HG02973 (cell line): Measurements from ENCODE around the gene TCEANC.
A peak's percentile ranks its signal among the peaks of the same experiment; 100 is the strongest.
"Not testable (repeated sequence)": the region's sequence is repeated elsewhere in the genome, so short reads cannot be mapped to it uniquely, and the experiment has no call there.

Source experiments
- ATAC-seq: cut with Tn5 transposase; IDR thresholded peaks from one replicate; pipeline ENCODE4 v1.9.1; 2021; ENCODE audit warnings: moderate library complexity; ENCODE audit not compliant: unreplicated experiment

The TCEANC gene, protein sequence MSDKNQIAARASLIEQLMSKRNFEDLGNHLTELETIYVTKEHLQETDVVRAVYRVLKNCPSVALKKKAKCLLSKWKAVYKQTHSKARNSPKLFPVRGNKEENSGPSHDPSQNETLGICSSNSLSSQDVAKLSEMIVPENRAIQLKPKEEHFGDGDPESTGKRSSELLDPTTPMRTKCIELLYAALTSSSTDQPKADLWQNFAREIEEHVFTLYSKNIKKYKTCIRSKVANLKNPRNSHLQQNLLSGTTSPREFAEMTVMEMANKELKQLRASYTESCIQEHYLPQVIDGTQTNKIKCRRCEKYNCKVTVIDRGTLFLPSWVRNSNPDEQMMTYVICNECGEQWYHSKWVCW

DNA sequence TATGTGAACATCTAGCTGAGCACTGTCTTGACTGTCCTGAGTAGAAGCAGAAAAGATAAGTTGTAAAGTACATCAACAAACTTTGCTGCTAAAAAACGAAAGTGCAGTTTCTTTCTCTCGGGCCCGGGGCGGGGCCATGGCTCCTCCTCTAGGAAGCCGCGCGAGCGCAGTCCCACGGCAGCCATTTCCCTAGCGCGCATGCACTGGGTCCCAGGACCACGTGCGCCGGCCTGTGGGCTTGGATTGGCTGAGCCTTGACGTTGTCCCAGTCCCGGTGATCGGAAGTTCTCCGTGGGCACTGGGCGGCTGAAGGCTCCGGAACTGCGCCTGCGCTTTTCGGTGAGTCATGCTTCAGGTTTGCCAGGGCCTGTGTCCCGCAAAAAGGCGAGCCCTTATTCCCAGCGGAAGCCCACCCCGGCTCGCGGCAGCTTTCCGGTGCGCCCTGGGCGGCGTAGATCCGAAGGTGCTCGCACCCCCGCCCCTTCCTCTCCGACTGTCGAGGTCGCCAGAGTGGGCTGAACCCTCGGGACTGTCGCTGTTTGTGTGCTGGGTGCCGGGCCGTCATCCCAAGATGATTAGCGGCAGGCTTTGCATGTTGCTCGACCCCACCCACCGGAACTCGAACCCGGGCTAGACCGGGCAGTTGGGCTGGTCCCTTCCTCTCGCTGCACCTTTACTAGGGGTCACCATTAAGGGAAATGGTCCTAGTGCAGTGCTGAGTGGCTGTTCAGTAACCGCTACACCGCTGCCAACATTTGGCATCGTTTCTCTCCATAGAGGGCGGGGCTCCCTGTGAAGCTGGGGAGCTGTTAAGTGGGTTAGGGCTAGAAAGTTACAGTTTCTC, at the start of gene TCEANC:
TCEANC (plus strand) TSS at position 292 of the 844 bp plus-strand sequence. CDS start 9,368 bp downstream, outside the sequence.
- ATAC-seq, result peak; percentile 96

DNA sequence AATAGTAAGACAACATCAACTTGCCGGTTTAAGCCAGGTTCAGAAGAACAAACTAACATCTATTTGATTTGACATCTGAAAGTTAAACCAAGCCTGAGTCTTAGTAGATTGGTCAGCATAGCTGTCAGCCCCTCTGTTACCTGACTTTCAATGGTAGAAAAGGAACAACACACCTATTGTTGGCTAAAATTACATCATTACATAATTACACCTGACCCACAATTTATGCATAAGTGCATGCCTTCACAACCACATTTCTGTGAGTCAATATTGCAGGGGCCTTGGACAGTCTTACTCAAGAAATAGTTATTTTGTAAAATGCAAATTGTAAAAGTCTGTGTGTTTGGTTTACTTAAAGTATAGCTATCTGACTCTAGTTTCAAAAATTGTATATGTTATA, 47.3 kb upstream of the TCEANC start:
- ATAC-seq, result no peak

DNA sequence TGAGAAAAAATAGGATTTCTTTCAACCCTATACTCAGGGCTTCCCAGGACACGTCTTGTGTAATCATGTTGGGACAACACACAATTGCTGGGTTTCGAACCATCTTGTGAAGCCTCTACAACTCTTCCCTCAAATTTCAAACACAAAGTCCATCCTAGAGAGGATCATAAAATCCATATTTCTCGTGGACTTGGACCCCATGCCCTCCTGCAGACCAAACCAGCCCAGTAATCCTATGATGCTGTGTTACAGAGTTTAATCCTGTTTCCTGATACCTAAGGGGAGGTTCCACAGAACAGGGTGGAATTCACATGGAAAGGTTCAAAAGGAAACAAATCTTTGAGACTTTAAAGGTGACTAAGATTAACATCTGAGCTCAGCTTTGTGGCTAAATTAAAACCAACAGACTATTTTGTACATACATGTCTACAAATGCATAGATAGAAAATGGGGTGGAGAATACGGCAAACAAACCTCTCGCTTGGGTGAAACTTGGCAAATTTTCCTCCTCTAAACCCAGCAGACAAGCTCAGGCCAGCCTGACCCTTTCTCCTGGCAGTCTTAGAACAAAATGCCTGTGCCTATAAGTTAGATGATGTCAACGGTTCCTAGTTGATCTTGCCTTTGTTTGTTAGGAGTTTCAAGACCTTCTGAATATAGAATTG, 45.5 kb upstream of the TCEANC start:
- ATAC-seq, result no peak

DNA sequence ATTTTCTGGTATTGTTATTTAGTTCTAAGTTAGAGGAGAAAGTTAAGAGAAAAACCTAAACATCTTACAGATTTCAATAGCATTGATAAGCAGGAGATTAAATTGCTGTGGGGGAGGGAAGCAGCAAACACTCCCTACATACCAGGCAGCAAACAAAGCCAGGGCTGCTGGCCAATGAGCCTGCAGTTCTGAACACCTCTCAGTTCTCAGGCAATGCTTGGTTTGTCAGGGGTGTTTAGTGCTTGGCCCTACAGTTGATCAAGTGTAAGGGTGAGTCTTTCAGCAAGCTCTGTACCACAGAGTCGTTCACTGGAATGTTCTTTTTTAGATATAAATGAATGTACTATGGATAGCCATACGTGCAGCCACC, 45.0 kb upstream of the TCEANC start:
- no peak for ATAC-seq

DNA sequence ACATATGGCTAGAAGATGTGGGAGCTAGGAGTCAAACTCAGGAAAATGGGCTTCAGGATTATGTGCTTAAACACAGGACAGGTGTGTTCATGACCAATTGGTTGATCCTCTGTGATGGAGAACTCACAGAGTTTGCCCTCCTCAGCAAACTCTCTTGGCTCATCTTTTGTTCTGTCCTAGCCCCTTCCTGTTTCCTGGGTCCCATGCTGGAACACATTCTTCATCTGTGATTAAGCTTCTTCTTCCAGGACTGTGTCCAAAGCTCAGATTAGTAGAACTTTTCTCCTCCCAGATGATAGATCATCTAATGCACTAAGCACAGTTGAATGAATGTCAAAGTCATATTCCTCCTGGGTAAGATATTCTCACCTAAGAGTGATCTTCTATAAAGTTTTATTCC, 38.8 kb upstream of the TCEANC start:
- no peak for ATAC-seq

DNA sequence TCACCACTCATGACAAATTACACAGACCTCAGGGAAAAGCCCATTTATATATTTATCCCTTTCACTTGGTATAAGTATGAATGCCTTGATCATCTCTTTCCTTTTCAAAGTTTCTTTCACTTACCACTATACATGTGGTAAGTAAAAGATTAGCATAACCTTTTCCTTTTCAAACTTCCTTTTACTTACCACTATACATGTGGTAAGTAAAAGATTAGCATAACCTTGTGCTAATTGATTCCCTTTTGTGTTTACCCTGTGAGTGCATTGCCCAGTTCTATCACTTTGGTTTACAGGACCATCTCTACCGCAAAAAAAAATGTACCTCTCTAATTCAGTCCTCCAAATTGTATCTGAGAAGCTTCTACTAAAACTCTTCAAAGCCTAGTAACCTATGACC, 32.7 kb upstream of the TCEANC start:
- ATAC-seq, result no peak

DNA sequence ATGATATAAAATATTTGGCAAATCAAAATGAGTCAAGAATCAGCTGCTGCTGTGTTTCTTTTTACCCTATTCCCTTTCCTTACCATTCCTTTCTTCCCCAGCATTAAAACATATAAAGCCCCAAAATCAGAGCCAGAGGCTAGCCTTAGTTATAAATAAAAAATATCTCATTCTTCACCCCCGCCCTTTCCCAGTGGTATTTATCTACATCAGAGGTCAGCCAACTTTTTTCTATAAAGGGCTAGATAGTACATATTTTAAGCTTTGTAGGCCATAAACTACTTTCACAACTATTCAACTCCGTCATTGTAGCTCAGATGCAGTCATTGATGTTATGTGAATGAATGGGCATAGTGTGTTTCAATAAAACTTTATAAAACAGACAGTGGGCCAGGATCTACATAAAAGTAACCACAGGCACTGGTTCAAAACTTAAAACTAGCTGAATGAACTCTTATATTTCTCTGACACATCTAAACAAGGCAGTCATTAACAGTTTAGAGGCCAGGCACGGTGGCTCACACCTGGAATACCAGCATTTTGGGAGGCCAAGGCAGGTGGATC, 30.5 kb upstream of the TCEANC start:
- ATAC-seq, result no peak

DNA sequence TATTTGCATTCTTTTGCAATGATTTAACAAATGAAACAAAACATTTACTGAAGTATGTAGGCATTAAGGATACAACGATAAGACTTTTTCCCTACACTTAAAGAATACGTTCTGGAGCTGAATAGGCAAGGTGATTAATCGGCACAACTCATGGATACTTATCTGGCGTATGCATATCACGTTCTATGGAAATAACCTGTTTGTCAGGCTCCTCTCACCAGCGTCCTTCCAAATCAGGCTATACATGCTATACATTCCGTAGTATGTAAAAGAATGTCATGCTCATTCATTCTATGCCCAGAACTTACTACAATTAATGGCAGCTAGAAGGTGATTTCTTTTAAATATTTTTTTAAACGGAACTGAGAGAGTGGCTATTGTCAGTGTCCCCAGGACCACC, 25.6 kb upstream of the TCEANC start:
- no peak for ATAC-seq

DNA sequence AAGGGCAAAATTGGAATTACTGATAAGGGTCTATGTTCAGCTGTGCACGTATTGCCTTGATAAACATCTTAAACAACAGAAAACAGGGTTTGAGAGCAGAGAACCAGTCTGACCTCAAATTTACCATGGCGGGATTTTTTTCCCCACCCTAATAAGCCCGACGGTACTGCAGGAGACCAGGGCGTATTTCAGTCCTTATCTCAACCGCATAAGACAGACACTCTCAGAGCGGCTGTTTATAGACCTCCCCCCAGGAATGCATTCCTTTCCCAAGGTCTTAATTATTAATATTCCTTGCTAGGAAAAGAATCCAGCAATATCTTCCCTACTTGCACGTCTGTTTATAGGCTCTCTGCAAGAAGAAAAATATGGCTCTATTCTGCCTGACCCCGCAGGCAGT, 15.7 kb upstream of the TCEANC start:
- ATAC-seq, result not testable (repeated sequence)

DNA sequence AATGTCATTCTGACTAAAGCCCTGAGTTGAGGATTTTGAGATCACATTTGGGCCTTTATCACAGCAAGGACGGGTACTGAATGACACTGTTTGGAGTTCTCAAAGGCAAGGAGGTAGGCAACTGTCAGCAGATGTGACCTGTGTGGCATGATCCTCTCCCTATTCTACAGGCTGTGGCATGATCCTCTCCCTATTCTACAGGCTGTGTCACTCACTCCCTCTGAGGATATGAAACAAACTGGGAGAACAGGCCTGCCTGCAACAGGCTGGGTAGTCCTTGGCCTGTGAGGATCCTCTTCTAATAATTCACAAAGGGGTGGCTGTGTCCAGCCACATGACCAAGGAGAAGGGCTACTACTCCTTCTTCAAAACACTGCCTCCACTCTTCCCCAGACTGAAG, 14.9 kb upstream of the TCEANC start:
- ATAC-seq, result no peak

DNA sequence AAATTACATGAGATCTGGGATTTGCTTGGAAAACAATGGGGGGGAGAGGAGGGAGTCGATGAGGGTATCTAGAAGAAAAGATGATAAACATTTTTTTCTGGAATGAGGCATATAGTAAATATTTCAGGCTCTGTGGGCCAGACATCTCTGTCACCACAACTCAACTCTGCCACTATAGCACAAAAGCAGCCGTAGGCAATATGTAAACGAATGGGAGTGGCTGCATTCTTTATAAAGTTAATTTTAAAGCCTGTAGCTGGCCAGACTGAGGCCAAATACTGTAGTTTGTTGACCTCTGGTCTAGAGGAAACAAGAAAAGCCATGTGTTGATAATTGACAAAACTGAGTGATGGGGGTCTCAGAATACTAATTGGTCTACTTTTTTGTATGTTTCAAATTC, 14.1 kb upstream of the TCEANC start:
- ATAC-seq, result no peak

DNA sequence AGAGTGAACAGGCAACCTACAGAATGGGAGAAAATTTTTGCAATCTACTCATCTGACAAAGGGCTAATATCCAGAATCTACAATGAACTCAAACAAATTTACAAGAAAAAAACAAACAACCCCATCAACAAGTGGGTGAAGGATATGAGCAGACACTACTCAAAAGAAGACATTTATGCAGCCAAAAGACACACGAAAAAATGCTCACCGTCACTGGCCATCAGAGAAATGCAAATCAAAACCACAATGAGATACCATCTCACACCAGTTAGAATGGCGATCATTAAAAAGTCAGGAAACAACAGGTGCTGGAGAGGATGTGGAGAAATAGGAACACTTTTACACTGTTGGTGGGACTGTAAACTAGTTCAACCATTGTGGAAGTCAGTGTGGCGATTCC, 11.3 kb upstream of the TCEANC start:
- ATAC-seq, result not testable (repeated sequence)

DNA sequence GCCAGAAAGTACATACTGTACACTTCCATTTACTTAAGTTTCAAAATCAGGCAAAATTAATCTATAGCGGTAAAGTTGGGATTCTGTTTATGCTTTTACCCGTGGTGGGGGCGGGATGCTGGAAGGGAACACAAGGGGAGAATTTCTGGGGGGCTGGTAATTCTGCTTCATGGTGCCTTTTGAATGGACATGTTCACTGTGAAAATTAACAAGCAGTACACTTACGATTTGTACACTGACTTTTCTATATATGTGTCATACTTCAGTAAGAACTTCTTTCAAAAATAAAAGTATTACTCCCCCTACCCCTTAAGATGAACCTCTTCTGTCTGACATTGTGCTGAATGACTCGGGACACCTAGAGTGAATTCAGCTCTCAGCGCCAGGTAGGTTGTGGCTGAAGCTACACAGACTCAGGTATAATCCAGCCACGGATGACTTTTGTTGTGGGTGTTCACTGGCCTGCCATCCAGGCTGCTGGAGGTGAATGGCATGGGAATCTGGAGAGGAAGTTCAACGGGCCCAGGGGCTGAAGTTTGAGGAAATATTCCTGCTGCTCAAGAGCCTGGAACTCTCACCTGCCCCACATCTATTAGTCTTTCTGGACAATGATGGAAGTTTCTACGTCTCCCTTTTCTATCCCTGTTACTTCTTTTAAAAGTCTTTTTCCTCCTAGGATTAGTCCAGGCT, 7.3 kb upstream of the TCEANC start:
- no peak for ATAC-seq

DNA sequence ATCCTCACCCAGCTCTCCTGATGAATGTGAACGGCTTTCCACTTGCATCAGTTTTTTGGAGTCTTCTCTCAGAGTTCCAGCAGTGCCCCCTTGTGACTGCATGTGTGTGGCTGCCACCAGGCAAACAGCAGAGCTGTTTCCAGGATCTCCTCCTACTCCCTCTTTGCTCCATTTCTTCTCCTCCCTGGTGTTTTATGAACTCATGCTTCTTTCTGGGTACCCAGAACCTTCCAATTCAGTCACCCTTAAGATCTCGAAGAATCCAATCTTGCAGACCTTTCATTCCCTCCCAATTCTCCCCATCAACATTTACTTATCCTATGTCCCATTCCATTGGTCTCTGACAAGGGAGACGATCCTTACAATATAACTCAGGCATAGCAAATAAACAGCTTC, 6.8 kb upstream of the TCEANC start:
- ATAC-seq, result no peak

DNA sequence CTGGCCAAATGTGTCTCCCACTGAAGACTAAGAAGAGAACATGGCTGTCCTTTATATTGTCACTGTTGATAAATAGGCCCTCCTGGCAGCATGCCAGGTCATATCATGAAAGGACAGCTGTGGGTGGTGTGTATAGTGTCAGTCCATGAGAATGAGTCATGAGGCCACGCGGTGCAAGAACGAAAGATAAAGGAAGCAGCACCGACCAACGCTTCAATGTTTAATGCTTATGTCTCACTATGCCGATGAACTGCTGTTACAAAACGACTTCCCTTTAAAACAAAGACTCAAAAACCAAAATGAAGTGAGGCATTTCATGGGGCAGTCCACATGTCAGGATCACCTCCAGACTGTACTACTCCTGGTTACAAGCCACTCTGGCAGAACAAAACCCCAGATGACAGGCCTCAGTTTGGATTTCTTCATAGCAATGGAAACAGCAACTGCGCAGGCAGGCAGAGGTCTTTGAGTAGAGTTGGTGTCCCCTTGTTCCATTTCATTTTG, 5.2 kb upstream of the TCEANC start:
- ATAC-seq, result no peak

DNA sequence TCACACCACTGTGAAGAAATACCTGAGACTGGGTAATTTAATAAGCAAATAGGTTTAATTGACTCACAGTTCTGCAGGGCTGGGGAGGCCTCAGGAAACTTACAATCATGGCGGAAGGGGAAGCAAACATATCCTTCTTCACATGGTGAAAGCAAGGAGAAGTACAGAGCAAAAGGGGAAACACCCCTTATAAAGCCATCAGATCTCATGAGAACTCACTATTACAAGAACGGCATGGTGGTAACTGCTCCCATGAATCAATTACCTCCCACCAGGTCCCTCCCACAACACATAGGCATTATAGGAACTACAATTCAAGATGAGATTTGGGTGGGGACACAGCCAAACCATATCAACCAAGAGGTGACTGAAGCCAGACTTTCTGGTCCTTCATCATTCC, 4.6 kb upstream of the TCEANC start:
- ATAC-seq, result not testable (repeated sequence)

DNA sequence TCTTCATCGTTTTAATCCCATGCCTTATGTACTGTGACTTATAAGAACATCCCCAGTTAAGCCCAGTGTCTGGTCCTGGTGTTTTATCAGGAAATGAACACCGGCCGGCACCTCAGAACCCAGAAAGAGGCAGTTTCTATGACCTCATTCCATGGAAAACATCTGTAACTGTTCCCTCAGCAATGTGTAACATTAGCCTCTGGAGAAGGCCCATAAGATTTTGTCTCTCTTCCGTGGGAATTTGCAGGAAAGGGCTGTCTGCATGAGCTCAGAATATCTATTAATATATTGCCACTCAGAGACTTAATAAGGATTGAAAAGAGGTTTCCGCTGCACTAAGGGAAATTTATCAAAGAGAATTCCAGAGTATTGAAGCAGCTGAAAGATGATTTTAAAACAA, 3.1 kb upstream of the TCEANC start:
- no peak for ATAC-seq

DNA sequence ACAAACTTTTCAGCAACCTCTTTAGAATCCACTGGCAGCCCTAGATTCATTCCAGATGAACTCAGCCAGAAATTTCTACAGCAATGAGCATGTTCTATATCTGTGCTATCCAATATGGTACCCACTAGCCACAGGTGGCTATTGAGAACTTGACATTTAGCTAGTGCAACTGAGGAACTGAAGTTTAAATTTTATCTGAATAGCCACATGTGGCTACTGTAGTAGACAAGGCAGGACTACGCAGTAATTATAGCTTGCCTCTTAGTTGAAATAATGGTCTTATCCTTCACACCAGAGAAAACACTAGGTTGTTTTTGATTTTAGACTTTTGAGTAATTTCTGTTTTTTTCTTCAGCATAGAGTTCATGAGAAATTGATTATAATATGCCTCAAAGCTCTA, 2.6 kb upstream of the TCEANC start:
- ATAC-seq, result no peak

DNA sequence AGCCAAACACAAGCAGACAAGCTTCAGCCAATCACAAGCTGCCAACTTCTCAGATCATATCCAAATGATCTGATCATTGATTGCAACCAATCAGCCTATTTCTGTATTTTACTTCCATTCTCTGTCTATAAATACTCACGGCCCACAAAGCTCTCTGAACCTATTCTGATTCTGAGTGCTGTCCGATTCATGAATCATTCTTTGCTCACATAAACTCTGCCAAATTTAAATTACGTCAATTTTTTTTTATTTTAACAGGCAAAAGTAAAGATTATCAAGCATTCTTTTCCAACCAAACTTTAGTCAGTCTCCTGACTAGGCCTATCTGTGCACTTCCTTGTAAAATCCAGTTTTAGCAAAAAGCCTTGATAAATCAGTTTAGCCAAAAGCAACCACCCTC, 1.8 kb upstream of the TCEANC start:
- ATAC-seq, result no peak

DNA sequence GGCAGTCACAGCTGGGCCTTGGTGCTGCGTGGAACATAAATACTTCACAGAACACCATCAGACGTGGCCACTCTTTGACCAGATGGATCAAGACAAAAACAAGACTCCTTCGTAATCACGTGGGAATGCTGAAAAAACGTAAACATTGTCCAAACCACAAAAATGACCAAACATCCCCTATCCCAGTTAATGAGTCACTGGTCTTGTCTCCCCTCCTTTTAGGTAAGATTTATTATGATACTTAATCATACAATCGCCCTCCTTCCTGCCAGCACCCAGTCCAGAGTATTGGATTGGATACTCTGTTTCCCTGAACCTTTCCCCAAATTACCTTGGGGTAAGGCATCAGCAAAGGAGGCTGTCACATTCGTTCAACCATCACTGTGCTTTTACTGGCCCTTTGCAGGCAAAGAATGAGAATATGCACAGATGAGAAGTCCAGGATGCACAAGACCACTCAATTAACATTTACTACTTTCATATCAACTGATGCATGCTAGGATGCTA, 601 bp upstream of the TCEANC start:
- peak; percentile 6 for ATAC-seq

DNA sequence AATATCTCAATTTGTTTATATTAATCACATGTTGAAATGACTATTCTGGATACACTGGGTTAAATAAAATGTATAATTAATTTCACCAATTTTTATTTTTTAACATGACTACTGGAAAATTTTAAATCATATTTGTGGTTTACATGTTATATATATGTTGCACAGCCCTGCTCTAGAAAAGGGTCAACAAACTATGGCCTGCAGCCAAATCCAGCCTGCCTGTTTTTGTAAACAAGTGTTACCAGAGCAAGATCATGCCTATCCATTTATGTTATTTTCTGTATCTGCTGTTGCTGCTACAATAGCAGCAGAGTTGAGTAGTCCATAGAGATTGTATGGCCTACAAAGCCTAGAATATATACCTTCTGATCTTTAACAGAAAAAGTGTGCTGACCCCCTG, 1.2 kb downstream of the TCEANC start:
- ATAC-seq, result no peak
